ENCODE measurements around the gene FRMD4A.

GRCh38 chr10:13672548-13672947 is 658.2 kb downstream of the FRMD4A start:
- TF ChIP-seq, protein P1, sequence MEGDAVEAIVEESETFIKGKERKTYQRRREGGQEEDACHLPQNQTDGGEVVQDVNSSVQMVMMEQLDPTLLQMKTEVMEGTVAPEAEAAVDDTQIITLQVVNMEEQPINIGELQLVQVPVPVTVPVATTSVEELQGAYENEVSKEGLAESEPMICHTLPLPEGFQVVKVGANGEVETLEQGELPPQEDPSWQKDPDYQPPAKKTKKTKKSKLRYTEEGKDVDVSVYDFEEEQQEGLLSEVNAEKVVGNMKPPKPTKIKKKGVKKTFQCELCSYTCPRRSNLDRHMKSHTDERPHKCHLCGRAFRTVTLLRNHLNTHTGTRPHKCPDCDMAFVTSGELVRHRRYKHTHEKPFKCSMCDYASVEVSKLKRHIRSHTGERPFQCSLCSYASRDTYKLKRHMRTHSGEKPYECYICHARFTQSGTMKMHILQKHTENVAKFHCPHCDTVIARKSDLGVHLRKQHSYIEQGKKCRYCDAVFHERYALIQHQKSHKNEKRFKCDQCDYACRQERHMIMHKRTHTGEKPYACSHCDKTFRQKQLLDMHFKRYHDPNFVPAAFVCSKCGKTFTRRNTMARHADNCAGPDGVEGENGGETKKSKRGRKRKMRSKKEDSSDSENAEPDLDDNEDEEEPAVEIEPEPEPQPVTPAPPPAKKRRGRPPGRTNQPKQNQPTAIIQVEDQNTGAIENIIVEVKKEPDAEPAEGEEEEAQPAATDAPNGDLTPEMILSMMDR (IDR thresholded peaks at IDR 0.05; ENCODE audit: low read depth, low read length, poor library complexity, severe bottlenecking) = no peak
- no peak for TF ChIP-seq EZH2phosphoT487 (IDR thresholded peaks at IDR 0.05; ENCODE audit: borderline replicate concordance, low read length)
